Neural progenitor cell (in vitro differentiated cells): ENCODE data around the gene PIGA.

Experiments
- CTCF ChIP-seq: fragments of 200-600 bp; sonication (generic); IDR thresholded peaks from 2 replicates; pipeline ENCODE4 v1.5.1; 2017; ENCODE audit warnings: antibody characterized with exemption, mild to moderate bottlenecking
- EZH2 ChIP-seq: fragments of 200-600 bp; sonication (generic); IDR thresholded peaks from 2 replicates; pipeline ENCODE4 v1.6.1; 2017; ENCODE audit warnings: antibody characterized with exemption, mild to moderate bottlenecking, moderate library complexity
- EZH2phosphoT487 ChIP-seq: fragments of 200-600 bp; sonication (generic); IDR thresholded peaks from 2 replicates; pipeline ENCODE4 v1.6.1; 2017; ENCODE audit warnings: antibody characterized with exemption

GRCh38 chrX:15384304-15384703 is 49.0 kb upstream of the PIGA start, which contains the start of gene VEGFD:
- TF ChIP-seq CTCF = no peak
- TF ChIP-seq EZH2 = no peak
- TF ChIP-seq EZH2phosphoT487 = no peak
